GM12878 (cell line): ENCODE measurements around the gene PHF3. TPM values are rescaled to one million over a fixed set of nuclear protein-coding genes. Genes with fewer than 3 reads are reported as not detected.

Source experiments
- ATAC-seq: fragments of 200-7000 bp; cut with Tn5 transposase; 3 replicates; pipeline ENCODE4 v1.9.1; 2020; ENCODE audit warnings: mild to moderate bottlenecking, moderate library complexity
- BruUV-seq: library from RNA; stranded (reverse); fragments of 400-500 nt; replicated peaks from 2 replicates; lab custom pipeline; 2021; lab: Mats Ljungman, UMichigan
- CTCF ChIA-PET: fragments of 300-600 bp; sonication (Branson Sonifier 250); formaldehyde crosslinking; extraction: SDS; loops from one replicate; lab custom pipeline; 2021; ENCODE audit warnings: inconsistent platforms; lab: Yijun Ruan, JAX
- POLR2A ChIA-PET: fragments of 350-600 bp; formaldehyde crosslinking; extraction: SDS; loops from one replicate; lab custom pipeline; 2021; ENCODE audit warnings: inconsistent platforms; lab: Charles Lee
- RAD21 ChIA-PET: fragments of 300-600 bp; sonication (Branson Sonifier 250); formaldehyde crosslinking; loops from one replicate; lab custom pipeline; 2023; ENCODE audit warnings: antibody characterized with exemption; ENCODE audit not compliant: unreplicated experiment; lab: Charles Lee
- SMC1A ChIA-PET: fragments of 300-600 bp; sonication (Branson Sonifier 250); formaldehyde crosslinking; loops from one replicate; lab custom pipeline; 2023; ENCODE audit not compliant: unreplicated experiment, uncharacterized antibody; lab: Charles Lee
- DNase-seq: peaks from one replicate; pipeline ENCODE4 v3.0.0-alpha.2; 2011; ENCODE audit warnings: low read depth, low spot score
- FAIRE-seq: peaks from 3 replicates; lab custom pipeline; 2011; peaks lifted over from hg19 to GRCh38; lab: Jason Lieb, UNC
- H2AFZ ChIP-seq: 2 replicates; pipeline ENCODE4 v1.6.0; 2011; ENCODE audit warnings: low read depth, low read length, control low read depth; ENCODE audit not compliant: control insufficient read depth
- H3K27ac ChIP-seq: 2 replicates; pipeline ENCODE4 v1.5.1; 2011; ENCODE audit warnings: control low read depth; ENCODE audit not compliant: control insufficient read depth, insufficient read depth
- H3K27me3 ChIP-seq, 2 experiments: replicated peaks in 1 of 2; 2 replicates each; pipeline versions ENCODE4 v1.6.0 to v1.6.1; 2011; ENCODE audit warnings: low read length in 1 of 2; ENCODE audit not compliant: control insufficient read depth in 2 of 2, insufficient read depth in 2 of 2
- H3K36me3 ChIP-seq, 2 experiments: 2 replicates each; pipeline ENCODE4 v1.5.1; 2011; ENCODE audit warnings: low read length in 1 of 2; ENCODE audit not compliant: control insufficient read depth in 2 of 2, insufficient read depth in 2 of 2
- H3K4me1 ChIP-seq: 2 replicates; pipeline ENCODE4 v1.6.1; 2011; ENCODE audit warnings: mild to moderate bottlenecking, low read length, moderate library complexity, mixed read lengths; ENCODE audit not compliant: control insufficient read depth, insufficient read depth
- H3K4me2 ChIP-seq: 2 replicates; pipeline ENCODE4 v1.6.0; 2011; ENCODE audit warnings: control low read depth; ENCODE audit not compliant: control insufficient read depth, insufficient read depth
- H3K4me3 ChIP-seq: fragments of 200-600 bp; sonication (generic); 2 replicates; pipeline ENCODE4 v1.5.1; 2016
- H3K79me2 ChIP-seq: 2 replicates; pipeline ENCODE4 v1.6.0; 2011; ENCODE audit warnings: low read length; ENCODE audit not compliant: control insufficient read depth, insufficient read depth
- H3K9ac ChIP-seq: 2 replicates; pipeline ENCODE4 v1.8.0; 2011; ENCODE audit warnings: low read length, control low read depth, mixed read lengths; ENCODE audit not compliant: control insufficient read depth, insufficient read depth
- H3K9me3 ChIP-seq: replicated peaks from 3 replicates; pipeline ENCODE4 v1.5.1; 2011; ENCODE audit warnings: mild to moderate bottlenecking, low read length; ENCODE audit not compliant: control insufficient read depth, insufficient read depth
- H4K20me1 ChIP-seq: 2 replicates; pipeline ENCODE4 v1.6.0; 2011; ENCODE audit not compliant: control insufficient read depth, insufficient read depth
- ASH2L ChIP-seq: fragments of 300-600, 200-600 bp; sonication (generic); IDR thresholded peaks from 2 replicates; pipeline ENCODE4 v1.6.1; 2017; ENCODE audit warnings: low read depth, mild to moderate bottlenecking, borderline replicate concordance
- BHLHE40 ChIP-seq, 2 experiments: fragments of 450-650 bp in 1 of 2; IDR thresholded peaks; 2 replicates each; pipeline ENCODE4 v1.6.1; 2011 to 2017; ENCODE audit warnings: low read depth in 2 of 2, borderline replicate concordance in 1 of 2, improper control_type of control experiment in 1 of 2, low read length in 1 of 2, mild to moderate bottlenecking in 1 of 2
- EGR1 ChIP-seq, 2 experiments: IDR thresholded peaks; 1 replicate in 1 of 2; 2 replicates in 1 of 2; pipeline ENCODE4 v1.6.1; 2011 to 2012; ENCODE audit warnings: low read depth in 2 of 2, low read length in 2 of 2, borderline replicate concordance in 1 of 2, mild to moderate bottlenecking in 1 of 2, moderate library complexity in 1 of 2
- JUNB ChIP-seq: IDR thresholded peaks from 2 replicates; pipeline ENCODE4 v1.6.1; 2016; ENCODE audit warnings: antibody characterized with exemption, mild to moderate bottlenecking
- PML ChIP-seq: IDR thresholded peaks from 2 replicates; pipeline ENCODE4 v1.6.1; 2012; ENCODE audit warnings: low read length, inconsistent platforms
- RAD51 ChIP-seq: fragments of 450-650 bp; IDR thresholded peaks from 2 replicates; pipeline ENCODE4 v1.6.1; 2016; ENCODE audit warnings: moderate library complexity, mild to moderate bottlenecking, inconsistent platforms
- RCOR1 ChIP-seq: conservative IDR thresholded peaks from 2 replicates; pipeline ENCODE4 v1.6.1; 2012; ENCODE audit warnings: low read depth, low read length, improper control_type of control experiment
- RUNX3 ChIP-seq: IDR thresholded peaks from 2 replicates; pipeline ENCODE4 v1.6.1; 2012; ENCODE audit warnings: low read length, inconsistent platforms
- SPI1 ChIP-seq: IDR thresholded peaks from 2 replicates; pipeline ENCODE4 v1.6.1; 2011; ENCODE audit warnings: low read depth, mild to moderate bottlenecking, low read length, moderate library complexity, borderline replicate concordance; ENCODE audit not compliant: insufficient read depth
- SUPT20H ChIP-seq: IDR thresholded peaks from 2 replicates; pipeline ENCODE4 v1.6.1; 2011; ENCODE audit warnings: low read depth, mild to moderate bottlenecking, low read length, moderate library complexity, borderline replicate concordance; ENCODE audit not compliant: control insufficient read depth
- TARDBP ChIP-seq: IDR thresholded peaks from 2 replicates; pipeline ENCODE4 v1.6.1; 2016; ENCODE audit warnings: borderline replicate concordance
- WGBS: methylation state at CpG from one replicate; pipeline ENCODE4 v1.1.6; 2016; ENCODE audit warnings: low lambda C conversion rate; ENCODE audit not compliant: insufficient replicate concordance, insufficient coverage; ENCODE audit errors: missing lambda C conversion rate; 5-methylcytosine and 5-hydroxymethylcytosine counted together
- in situ Hi-C: fragments of 300-500 bp; cut with MboI; formaldehyde crosslinking; loops from 9 replicates; pipeline ENCODE4 v1.14.3; 2018; ENCODE audit warnings: mixed read lengths
- intact Hi-C: fragments of 100-400 bp; cut with micrococcal nuclease; formaldehyde crosslinking; loops from one replicate; pipeline ENCODE4 v1.14.2; 2022; ENCODE audit not compliant: unreplicated experiment
- polyA plus RNA-seq, 11 experiments: library from polyadenylated mRNA; depleted of rRNA in 4 of 11; unstranded in 6 of 11; stranded (reverse) in 5 of 11; fragments of >200 nt; fragmentation: Nextera tagmentation in 4 of 11; fragmentation: Illumina TruSeq in 1 of 11; extraction: Ambion mirVana in 4 of 11; extraction: Trizol in 1 of 11; gene quantifications; 1 replicate in 1 of 11; 2 replicates in 10 of 11; pipeline versions ENCODE4 v1.2.1 to v1.2.3, GENCODE V29; 2011 to 2016; ENCODE audit warnings: inconsistent platforms in 2 of 11, missing spikeins in 2 of 11, low read depth in 1 of 11
- total RNA-seq, 4 experiments: library from RNA; depleted of rRNA in 3 of 4; stranded (reverse); fragments of >200 nt in 3 of 4; fragmentation: Illumina TruSeq in 1 of 4; extraction: Trizol in 1 of 4; gene quantifications; 2 replicates each; pipeline versions ENCODE4 v1.2.1 to v1.2.3, GENCODE V29; 2013 to 2021
- TF ChIP-seq, protein P1 (sequence below): fragments of 450-650 bp; IDR thresholded peaks from 2 replicates; pipeline ENCODE4 v1.6.1; 2017; ENCODE audit warnings: mild to moderate bottlenecking
- TF ChIP-seq, protein P2 (sequence below): IDR thresholded peaks from 2 replicates; pipeline ENCODE4 v1.6.1; 2011; ENCODE audit warnings: low read depth, low read length, improper control_type of control experiment, borderline replicate concordance
- TF ChIP-seq, protein P3 (sequence below): IDR thresholded peaks from 2 replicates; pipeline ENCODE4 v1.6.1; 2011; ENCODE audit warnings: borderline replicate concordance, low read depth, mild to moderate bottlenecking, moderate library complexity, mixed read lengths, low read length; ENCODE audit not compliant: insufficient read depth; ENCODE audit errors: extremely low read length
- TF ChIP-seq, protein P4 (sequence below): IDR thresholded peaks from 2 replicates; pipeline ENCODE4 v1.6.1; 2011; ENCODE audit warnings: low read depth, mild to moderate bottlenecking, low read length, moderate library complexity, borderline replicate concordance; ENCODE audit errors: extremely low read depth

Gene PHF3
- total and polyA plus RNA-seq, 10 of the 15 experiments (the other 5 are each of a cell fraction or from before 2014, with no cell fraction given), result 8.3 to 61.5 (median 26.6) TPM

DNA sequence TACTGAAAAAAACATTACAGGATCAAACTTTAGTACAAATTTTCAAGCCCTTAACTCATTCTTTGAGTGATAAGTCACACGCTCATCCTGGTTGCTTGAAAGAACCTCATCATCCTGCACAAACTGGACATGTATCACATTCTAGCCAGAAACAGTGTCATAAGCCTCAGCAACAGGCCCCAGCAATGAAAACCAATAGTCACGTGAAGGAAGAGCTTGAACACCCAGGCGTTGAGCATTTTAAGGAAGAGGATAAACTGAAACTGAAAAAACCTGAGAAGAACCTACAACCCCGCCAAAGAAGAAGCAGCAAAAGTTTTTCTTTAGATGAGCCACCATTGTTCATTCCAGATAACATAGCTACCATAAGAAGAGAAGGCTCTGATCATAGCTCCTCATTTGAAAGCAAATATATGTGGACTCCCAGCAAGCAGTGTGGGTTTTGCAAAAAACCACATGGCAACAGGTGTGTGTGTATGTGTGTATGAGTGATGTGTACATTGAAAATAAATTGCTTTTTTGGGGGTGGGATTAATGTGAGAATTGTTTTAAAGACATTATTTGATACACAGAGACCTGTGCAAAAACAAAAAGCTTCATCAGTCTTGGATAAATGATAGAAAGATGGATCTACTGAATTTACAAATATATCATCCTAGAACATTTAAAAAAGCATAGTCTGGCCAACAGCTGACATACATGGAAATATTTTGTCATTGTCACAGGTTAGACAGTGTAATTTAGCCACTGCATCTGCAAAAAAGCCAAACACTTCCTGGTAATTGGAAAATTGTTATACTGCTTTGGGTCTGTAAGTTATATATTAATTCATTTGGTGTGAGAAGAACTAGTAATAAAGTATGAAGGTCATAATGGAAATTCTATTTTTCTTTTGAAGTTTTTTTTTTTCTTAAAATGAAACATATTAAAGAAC lies 50.1 kb downstream of the PHF3 start:
- FAIRE-seq, result peak; percentile 95
- peak; percentile 88 for ATAC-seq

More for the DNA sequence above, 50.1 kb downstream of the PHF3 start:
- H3K9me3 ChIP-seq, result no peaks in the 10 kb centered on the region
- H3K79me2 ChIP-seq, result peaks cover 15% of the 10 kb centered on the region
- H3K9ac ChIP-seq, result peak overlapping the region; percentile 12; the same call in 1 of the 2 replicates
- ChIA-PET POLR2A (interaction anchor here (1.1 to 1.4 kb wide), 3 partner anchors 20 to 51 kb away, joined by 3 to 5 read pairs (median 4); partner anchors contain the start of gene PHF3), SMC1A (interaction anchor here (0.6 to 2.4 kb wide), 10 partner anchors 10 to 333 kb away, joined by 3 to 11 read pairs (median 3); partner anchors contain the start of gene PHF3), RAD21 (interaction anchor here (0.8 to 1.8 kb wide), 11 partner anchors 19 to 333 kb away, joined by 3 to 8 read pairs (median 3); no protein-coding TSS in a partner anchor), CTCF (interaction anchor here (0.6 to 4.5 kb wide), 9 partner anchors 12 to 451 kb away, joined by 3 to 31 read pairs (median 3); no protein-coding TSS in a partner anchor)
- peak; percentile 35 for DNase-seq
- H4K20me1 ChIP-seq, result no peaks in the 10 kb centered on the region
- TF ChIP-seq, protein P1, sequence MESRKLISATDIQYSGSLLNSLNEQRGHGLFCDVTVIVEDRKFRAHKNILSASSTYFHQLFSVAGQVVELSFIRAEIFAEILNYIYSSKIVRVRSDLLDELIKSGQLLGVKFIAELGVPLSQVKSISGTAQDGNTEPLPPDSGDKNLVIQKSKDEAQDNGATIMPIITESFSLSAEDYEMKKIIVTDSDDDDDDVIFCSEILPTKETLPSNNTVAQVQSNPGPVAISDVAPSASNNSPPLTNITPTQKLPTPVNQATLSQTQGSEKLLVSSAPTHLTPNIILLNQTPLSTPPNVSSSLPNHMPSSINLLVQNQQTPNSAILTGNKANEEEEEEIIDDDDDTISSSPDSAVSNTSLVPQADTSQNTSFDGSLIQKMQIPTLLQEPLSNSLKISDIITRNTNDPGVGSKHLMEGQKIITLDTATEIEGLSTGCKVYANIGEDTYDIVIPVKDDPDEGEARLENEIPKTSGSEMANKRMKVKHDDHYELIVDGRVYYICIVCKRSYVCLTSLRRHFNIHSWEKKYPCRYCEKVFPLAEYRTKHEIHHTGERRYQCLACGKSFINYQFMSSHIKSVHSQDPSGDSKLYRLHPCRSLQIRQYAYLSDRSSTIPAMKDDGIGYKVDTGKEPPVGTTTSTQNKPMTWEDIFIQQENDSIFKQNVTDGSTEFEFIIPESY, result no peak
- TF ChIP-seq ASH2L (no peak), JUNB (no peak), RCOR1 (no peak), RUNX3 (peak; percentile 58), RAD51 (peak; percentile 91), PML (0 out of 2 replicates have a peak, but pooled peaks have one; percentile 39), BHLHE40 (IDR thresholded peaks at IDR 0.05; ENCODE audit: borderline replicate concordance in 1 of 2, low read depth in 2 of 2, low read length in 1 of 2) (peak; percentile 86 to 89), TARDBP (no peak), EGR1 (IDR thresholded peaks at IDR 0.05; ENCODE audit: borderline replicate concordance in 1 of 2, low read depth in 2 of 2, low read length in 2 of 2) (no peak), SPI1 (peak; percentile 52), SUPT20H (no peak)
- TF ChIP-seq, protein P2, sequence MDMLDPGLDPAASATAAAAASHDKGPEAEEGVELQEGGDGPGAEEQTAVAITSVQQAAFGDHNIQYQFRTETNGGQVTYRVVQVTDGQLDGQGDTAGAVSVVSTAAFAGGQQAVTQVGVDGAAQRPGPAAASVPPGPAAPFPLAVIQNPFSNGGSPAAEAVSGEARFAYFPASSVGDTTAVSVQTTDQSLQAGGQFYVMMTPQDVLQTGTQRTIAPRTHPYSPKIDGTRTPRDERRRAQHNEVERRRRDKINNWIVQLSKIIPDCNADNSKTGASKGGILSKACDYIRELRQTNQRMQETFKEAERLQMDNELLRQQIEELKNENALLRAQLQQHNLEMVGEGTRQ, result peak; percentile 42; the same call in 1 of the 2 replicates
- TF ChIP-seq, protein P3, sequence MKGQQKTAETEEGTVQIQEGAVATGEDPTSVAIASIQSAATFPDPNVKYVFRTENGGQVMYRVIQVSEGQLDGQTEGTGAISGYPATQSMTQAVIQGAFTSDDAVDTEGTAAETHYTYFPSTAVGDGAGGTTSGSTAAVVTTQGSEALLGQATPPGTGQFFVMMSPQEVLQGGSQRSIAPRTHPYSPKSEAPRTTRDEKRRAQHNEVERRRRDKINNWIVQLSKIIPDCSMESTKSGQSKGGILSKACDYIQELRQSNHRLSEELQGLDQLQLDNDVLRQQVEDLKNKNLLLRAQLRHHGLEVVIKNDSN, result peak; percentile 80
- TF ChIP-seq, protein P4, sequence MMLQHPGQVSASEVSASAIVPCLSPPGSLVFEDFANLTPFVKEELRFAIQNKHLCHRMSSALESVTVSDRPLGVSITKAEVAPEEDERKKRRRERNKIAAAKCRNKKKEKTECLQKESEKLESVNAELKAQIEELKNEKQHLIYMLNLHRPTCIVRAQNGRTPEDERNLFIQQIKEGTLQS, result peak; percentile 69; the same call in 1 of the 2 replicates
- peaks cover 0 to 6% of the 10 kb centered on the region in 2 experiments; a peak in 1 of 4 replicates for H3K36me3 ChIP-seq
- BruUV-seq, result no TSS peak
- in situ Hi-C loops, result no loop called here
- no peak overlapping the region for H2AFZ ChIP-seq
- H3K27me3 ChIP-seq, result no peaks in the 10 kb centered on the region
- H3K27ac ChIP-seq, result peak overlapping the region; percentile 78
- peaks cover 17% of the 10 kb centered on the region for H3K4me1 ChIP-seq
- H3K4me2 ChIP-seq, result peak overlapping the region; percentile 79
- H3K4me3 ChIP-seq, result peak overlapping the region; percentile 14; the same call in 1 of the 2 replicates
- WGBS, result 3% methylated on average over 4 of the region's 4 CpGs
- intact Hi-C loops, result no loop called here
